NCI-H128 (cell line): ENCODE data around the gene UBE2G2.

Experiments
- DNase-seq: peaks from one replicate; lab custom pipeline; 2025; ENCODE audit not compliant: unreplicated experiment; lab: John Stamatoyannopoulos, UW

The UBE2G2 gene

DNA sequence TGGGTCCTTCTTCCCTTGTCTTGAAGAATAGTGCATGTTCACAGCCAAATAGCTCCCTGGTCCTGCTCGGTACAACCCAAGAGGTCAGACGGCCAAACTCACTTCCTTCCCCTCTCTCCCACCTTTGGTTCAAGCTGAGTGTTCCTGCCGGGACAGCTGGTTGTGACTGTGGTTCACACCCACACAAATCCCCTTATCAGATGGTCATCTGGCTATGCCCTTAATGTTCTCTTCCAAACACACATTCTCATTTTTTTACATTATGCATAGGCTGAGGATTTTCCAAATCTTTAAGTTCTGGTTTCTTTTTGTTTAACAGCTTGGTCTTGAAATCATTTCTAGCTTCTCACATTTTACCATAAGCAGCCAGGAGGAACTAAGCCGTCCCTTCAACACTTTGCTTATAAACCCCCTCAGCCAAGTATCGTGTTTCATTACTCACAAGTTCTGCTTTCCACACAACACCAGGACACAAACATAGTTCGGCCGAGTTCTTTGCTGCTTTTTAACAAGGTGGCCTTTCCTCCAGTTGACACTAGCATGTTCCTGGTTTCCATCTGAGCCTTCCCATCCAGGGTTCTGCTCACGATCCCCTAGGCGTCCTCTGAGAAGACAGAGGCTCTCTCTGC lies 70.6 kb downstream of the UBE2G2 start:
- no peak for DNase-seq

GRCh38 chr21:44730028-44730395 lies 71.6 kb downstream of the UBE2G2 start:
- no peak for DNase-seq

DNA sequence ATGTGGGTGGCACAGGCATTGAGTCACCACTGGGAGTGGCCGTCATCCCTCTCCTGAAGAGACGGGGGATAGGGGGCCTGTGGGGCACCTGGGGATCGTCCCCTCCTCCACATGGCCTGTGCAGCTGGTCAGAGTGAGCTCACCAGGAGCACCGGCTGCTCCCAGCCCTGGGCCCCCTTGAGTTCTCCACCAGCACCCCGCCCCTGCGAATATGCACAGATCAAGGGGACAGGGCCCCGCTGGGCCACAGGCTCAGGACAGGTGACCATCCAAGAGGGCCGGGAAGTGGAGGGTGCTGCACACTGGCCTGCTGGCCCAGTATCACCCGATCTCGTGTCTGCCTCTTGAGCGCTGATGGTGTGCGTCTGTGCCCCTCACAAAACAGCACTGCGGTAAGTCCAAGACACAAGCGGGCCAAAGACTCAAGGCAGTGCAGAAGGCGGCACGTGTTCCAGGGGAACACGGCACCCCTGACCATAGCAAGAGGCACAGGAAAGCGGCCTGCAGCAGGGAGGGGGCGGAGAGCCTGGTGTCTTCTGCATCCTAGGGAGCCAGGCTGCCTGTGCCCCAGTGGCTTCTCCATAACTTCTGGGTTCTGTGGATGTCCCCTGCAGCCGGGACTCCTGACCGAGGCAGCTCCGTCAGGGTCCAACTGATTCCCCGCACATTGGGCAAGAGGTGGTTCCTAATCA lies 72.1 kb downstream of the UBE2G2 start:
- no peak for DNase-seq

DNA sequence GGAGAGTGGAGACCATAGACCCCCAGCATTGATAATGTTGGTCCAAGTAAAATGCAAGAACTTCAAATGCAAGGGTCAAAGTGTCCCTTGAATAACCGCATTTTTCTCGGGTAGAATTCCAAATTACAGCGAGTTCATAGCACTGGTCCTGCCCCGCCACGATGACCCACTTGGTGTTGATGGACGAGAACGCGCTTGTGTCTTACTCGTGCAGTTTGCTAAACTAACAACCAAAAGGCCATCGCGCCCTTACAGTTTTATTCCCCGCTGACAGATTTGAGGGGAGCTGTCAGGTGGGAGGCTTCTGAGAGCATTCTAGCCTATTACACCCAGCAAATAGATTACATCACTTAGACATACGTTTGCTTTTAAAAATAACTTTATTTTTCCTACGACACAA lies 72.9 kb downstream of the UBE2G2 start:
- DNase-seq: no peak

DNA sequence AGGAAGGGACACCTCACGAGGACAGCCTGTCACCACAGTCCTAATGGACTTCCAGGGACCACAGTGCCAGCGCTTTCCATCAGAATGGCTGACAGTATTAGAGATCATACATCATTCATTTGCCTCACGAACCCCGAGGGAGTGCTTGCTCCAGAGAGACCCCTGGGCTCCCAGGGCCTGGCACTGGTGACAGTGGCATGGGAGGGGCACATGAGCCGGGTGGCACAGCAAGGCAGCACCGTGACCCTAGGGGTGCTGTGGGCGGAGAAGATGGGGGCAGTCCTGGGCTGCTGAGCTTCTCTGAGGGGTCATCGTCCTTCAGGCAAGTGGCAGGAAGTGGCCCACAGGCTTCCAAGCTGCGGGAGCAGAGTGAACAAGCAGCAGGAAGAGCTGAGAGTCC lies 73.9 kb downstream of the UBE2G2 start:
- no peak for DNase-seq

DNA sequence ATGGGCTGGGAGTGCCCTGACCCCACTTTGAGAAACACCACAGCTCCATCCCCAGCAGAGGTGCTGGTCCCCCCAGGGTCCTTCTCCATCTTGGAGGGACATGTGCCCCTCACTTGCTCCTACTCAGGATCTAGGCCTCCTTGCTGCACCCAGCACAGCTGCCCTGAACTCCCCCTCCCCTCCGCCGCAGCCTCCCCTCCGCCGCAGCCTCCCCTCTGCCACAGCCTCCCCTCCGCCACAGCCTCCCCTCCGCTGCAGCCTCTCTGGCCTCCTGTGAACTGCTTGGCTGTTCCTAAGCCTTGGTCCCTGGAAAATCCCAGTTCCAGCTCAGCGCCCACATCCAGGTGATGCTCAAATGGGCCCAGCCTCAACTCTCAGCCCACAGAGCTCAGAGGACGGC lies 74.3 kb downstream of the UBE2G2 start:
- DNase-seq: no peak

DNA sequence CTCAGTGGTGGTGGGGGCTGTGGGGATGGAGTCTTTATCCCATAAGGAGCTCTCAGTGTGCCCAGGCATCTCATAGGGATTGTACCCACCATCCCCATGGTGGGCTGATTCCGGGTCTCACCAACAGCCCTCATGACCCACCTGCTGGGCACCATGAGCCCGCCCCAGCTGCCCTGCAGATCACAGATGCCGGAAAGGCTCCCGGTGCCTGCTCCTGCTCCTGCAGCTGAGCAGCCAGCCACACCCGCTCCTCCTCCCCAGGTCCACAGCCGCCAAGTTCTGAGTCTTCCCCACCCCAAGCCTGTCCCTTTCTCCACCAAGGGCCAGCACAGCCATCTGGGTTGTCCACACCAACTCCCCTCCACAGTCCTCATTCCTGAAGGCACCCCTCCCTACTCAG lies 74.8 kb downstream of the UBE2G2 start:
- DNase-seq: no peak

- no peak for DNase-seq
Observed at GRCh38 chr21:44724926-44725325, 76.7 kb downstream of the UBE2G2 start.

- DNase-seq: no peak
Observed at GRCh38 chr21:44724196-44724595, 77.4 kb downstream of the UBE2G2 start.

DNA sequence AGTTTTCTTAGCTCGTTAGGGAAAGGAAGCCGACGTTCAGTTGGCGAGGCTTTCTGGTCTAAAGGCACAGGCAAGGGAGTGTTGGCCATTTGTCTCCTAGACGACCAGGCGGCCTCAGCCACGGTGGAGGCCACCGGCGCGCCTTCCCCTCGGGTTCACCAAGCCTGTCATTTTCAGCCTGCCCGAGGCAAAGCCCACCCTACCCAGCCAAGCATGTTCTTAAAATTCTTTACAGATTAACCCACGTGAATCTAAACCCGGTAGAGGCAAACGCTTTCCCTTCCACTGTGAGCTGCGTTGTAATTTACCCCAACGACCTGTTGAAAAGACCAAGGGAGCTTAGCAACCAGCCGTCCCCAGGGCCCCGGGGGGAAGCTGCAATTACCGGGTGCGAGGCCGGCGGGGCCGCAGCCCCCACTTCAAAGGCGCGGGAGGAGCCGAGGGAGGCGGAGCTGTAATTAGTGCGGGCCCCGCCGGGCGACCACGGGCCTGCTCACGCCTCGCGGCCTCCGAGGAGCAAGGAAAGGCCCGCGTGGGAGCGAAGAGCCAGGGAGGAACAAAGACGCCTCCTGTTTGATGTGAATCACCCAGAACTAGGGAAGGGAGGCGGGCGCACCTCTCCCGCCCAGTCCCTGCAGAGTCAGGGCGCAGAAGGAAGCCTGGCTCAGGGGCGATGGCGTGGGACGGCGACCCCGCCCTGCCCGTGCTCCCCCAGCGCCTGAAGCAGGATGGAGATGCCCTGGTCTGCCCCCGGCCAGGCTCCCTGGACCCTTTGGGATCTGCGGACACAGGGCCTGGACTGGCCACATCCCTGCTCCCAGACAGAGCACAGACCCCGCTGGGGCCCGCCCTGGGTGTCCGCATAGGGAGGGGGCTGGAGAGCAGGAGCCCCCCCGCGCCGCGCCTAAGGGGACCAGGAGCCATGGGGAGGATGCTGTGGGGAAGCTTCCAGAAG lies 78.2 kb downstream of the UBE2G2 start:
- DNase-seq: no peak

DNA sequence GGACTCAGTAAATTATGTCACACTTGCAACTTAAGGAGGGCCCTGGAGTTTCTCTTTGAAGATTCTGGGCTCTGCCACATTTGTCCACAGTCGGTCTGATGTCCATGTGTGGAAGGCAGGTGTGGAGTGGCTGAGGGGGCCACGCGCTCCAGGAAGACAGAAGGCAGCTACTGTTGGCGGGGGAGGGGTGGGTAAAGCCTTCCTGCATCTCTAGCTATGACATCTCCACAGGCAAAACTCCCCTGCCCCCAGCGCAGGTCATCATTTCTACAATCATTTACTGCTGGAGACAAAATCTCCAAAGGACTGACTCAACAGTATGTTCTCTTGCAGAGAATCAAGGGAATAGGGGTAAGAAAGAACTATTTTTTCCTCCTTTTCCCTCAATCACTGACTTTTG lies 78.9 kb downstream of the UBE2G2 start:
- no peak for DNase-seq

GRCh38 chr21:44720170-44720569 lies 81.5 kb downstream of the UBE2G2 start:
- no peak for DNase-seq
